ENCODE measurements around the gene ATL3. TPM values are rescaled to one million over a fixed set of nuclear protein-coding genes. Genes with fewer than 3 reads are reported as not detected.
A peak's percentile ranks its signal among the peaks of the same experiment; 100 is the strongest.

ATL3 gene
- total RNA-seq, 1 donor from 2014 or later: 96.9 TPM

DNA sequence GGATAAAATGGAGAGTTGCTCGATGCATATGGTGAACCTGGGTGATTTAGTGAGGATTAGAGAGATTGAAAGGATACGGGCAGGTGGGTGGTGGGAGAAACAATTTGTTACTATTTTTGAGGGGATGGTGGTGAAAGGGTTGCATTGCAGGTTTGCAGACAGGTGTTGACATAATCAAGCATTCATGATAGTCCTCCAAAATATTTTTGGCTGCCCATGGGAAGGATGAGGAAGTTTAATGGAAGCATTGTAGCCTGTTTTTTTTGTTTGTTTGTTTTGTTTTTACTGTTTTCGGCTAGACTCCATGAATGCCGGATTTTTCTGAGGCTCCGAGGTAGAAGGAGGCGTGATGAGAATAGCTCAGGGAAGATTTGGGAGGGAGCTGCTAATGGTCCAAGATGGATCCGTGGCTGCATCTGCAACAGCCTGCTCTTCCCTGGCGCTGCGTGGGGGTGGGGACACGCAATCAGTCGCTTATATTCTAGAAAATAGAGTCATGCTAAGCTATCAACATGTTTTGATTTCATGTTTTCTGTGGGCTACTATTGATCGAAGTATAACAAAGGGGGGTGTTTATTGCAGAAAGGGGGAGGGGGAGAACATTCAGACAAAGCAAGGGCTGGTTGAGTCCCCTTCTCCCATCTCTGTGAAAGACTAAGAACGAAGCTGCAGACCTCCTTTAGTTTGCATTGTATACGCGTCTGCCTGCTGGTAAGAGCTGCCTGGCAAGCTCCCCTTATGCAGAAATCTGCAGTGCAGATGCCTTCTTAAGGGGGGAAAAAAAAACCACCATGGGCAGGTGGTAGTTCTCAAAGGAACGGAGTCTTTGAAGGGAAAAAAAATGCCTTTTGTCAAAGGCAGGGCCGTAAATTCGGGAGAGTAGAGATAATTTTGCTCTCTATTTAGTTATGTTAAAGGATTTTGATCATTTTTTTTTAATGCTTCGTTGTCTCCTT is 11.2 kb upstream of the ATL3 start:
- H3K9me3 Mint-ChIP-seq (ENCODE audit: unreplicated experiment): no peaks in the 10 kb centered on the region

DNA sequence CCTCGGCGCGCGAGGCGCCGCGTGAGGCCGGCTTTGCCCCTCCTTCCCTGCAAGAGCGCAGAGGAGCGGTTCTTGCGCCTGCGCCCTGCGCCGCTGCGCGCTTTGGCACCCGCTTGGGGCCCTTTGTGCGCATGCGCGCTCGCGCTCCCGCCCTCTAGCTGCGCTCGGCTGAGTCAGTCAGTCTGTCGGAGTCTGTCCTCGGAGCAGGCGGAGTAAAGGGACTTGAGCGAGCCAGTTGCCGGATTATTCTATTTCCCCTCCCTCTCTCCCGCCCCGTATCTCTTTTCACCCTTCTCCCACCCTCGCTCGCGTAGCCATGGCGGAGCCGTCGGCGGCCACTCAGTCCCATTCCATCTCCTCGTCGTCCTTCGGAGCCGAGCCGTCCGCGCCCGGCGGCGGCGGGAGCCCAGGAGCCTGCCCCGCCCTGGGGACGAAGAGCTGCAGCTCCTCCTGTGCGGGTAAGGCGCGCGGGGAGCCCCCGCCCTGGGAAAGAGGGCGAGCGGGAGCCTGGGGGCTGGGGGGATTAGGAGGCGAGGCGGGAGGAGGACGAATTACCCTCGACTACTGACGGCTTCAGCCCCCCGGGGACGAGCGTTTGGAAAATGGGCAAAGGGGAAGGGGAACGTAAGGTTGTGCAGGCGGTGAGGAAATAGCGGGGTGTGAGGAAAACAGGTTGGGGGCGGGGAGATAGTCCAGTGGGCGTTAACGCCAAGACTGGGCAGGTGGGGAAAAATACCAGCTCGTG is 10.3 kb upstream of the ATL3 start, which contains the start of gene RTN3:
Gene RTN3 (plus strand): TSS at position 180 of the 745 bp plus-strand sequence. CDS start 137 bp downstream, at position 317.
- TF ChIP-seq, protein P1, sequence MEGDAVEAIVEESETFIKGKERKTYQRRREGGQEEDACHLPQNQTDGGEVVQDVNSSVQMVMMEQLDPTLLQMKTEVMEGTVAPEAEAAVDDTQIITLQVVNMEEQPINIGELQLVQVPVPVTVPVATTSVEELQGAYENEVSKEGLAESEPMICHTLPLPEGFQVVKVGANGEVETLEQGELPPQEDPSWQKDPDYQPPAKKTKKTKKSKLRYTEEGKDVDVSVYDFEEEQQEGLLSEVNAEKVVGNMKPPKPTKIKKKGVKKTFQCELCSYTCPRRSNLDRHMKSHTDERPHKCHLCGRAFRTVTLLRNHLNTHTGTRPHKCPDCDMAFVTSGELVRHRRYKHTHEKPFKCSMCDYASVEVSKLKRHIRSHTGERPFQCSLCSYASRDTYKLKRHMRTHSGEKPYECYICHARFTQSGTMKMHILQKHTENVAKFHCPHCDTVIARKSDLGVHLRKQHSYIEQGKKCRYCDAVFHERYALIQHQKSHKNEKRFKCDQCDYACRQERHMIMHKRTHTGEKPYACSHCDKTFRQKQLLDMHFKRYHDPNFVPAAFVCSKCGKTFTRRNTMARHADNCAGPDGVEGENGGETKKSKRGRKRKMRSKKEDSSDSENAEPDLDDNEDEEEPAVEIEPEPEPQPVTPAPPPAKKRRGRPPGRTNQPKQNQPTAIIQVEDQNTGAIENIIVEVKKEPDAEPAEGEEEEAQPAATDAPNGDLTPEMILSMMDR (IDR thresholded peaks at IDR 0.05): peak; percentile 15
- no peaks in the 10 kb centered on the region for H3K36me3 Mint-ChIP-seq (ENCODE audit: unreplicated experiment)
- H3K4me3 Mint-ChIP-seq (ENCODE audit: unreplicated experiment): peak within 1 kb of the TSS; percentile 91
- H3K27me3 Mint-ChIP-seq (ENCODE audit: unreplicated experiment): no peaks in the 10 kb centered on the region
- peaks cover 35% of the 10 kb centered on the region for H3K4me1 Mint-ChIP-seq (ENCODE audit: unreplicated experiment)
- H3K9me3 Mint-ChIP-seq (ENCODE audit: unreplicated experiment): no peaks in the 10 kb centered on the region
- peak within 1 kb of the TSS; percentile 88 for H3K27ac Mint-ChIP-seq (ENCODE audit: unreplicated experiment)
- peak; percentile 100 for DNase-seq (ENCODE audit: extremely low spot score, unreplicated experiment)

More for the DNA sequence above, 11.2 kb upstream of the ATL3 start:
- Mint-ChIP-seq H3K36me3 (ENCODE audit: unreplicated experiment) (no peaks in the 10 kb centered on the region), H3K4me1 (ENCODE audit: unreplicated experiment) (peaks cover 39% of the 10 kb centered on the region), H3K27me3 (ENCODE audit: unreplicated experiment) (no peaks in the 10 kb centered on the region), H3K27ac (ENCODE audit: unreplicated experiment) (peak overlapping the region; percentile 88), H3K4me3 (ENCODE audit: unreplicated experiment) (peak overlapping the region; percentile 91)
- no peak for DNase-seq (ENCODE audit: extremely low spot score, unreplicated experiment)
- TF ChIP-seq, protein P1 (IDR thresholded peaks at IDR 0.05): peak; percentile 9

GRCh38 chr11:63680834-63681320 is 9.7 kb upstream of the ATL3 start:
- Mint-ChIP-seq H3K27me3 (ENCODE audit: unreplicated experiment) (no peaks in the 10 kb centered on the region), H3K4me3 (ENCODE audit: unreplicated experiment) (peak overlapping the region; percentile 91), H3K36me3 (ENCODE audit: unreplicated experiment) (no peaks in the 10 kb centered on the region), H3K9me3 (ENCODE audit: unreplicated experiment) (no peaks in the 10 kb centered on the region), H3K27ac (ENCODE audit: unreplicated experiment) (peak overlapping the region; percentile 88), H3K4me1 (ENCODE audit: unreplicated experiment) (peaks cover 33% of the 10 kb centered on the region)
- DNase-seq (ENCODE audit: extremely low spot score, unreplicated experiment): no peak
- TF ChIP-seq, protein P1 (IDR thresholded peaks at IDR 0.05): no peak

GRCh38 chr11:63673579-63673978 is 2.4 kb upstream of the ATL3 start:
- H3K9me3 Mint-ChIP-seq (ENCODE audit: unreplicated experiment): no peaks in the 10 kb centered on the region
- no peaks in the 10 kb centered on the region for H3K27me3 Mint-ChIP-seq (ENCODE audit: unreplicated experiment)
- no peak overlapping the region for H3K27ac Mint-ChIP-seq (ENCODE audit: unreplicated experiment)
- H3K4me3 Mint-ChIP-seq (ENCODE audit: unreplicated experiment): no peak overlapping the region
- H3K4me1 Mint-ChIP-seq (ENCODE audit: unreplicated experiment): peaks cover 22% of the 10 kb centered on the region
- DNase-seq (ENCODE audit: extremely low spot score, unreplicated experiment): no peak
- H3K36me3 Mint-ChIP-seq (ENCODE audit: unreplicated experiment): peaks cover 2% of the 10 kb centered on the region
- TF ChIP-seq, protein P1 (IDR thresholded peaks at IDR 0.05): no peak

Measured in osteocyte (in vitro differentiated cells).